ENCODE results near the gene NIPSNAP2.

DNA sequence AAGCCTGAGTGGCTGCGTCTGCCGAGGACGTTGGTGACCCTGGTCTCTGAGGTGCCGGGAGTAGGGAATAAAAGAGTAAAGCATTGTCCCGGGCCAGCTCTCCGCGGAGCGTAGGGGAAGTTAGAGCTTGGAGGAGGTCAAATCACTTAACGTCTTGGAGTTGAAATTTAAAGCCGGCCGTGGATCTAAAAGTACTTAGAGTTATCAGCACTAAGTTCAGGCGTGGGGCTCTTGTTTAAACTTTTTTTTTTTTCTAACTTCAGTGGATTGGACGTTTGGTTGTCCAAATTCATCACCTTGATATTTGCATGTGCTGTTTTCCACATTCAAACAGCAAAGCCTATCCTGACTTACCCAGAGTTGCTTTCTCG, 700 bp downstream of the NIPSNAP2 start:
- no peak for TF ChIP-seq EZH2 (IDR thresholded peaks at IDR 0.05; ENCODE audit: borderline replicate concordance, low read depth, low read length, poor library complexity, severe bottlenecking)
- TF ChIP-seq, protein P1, sequence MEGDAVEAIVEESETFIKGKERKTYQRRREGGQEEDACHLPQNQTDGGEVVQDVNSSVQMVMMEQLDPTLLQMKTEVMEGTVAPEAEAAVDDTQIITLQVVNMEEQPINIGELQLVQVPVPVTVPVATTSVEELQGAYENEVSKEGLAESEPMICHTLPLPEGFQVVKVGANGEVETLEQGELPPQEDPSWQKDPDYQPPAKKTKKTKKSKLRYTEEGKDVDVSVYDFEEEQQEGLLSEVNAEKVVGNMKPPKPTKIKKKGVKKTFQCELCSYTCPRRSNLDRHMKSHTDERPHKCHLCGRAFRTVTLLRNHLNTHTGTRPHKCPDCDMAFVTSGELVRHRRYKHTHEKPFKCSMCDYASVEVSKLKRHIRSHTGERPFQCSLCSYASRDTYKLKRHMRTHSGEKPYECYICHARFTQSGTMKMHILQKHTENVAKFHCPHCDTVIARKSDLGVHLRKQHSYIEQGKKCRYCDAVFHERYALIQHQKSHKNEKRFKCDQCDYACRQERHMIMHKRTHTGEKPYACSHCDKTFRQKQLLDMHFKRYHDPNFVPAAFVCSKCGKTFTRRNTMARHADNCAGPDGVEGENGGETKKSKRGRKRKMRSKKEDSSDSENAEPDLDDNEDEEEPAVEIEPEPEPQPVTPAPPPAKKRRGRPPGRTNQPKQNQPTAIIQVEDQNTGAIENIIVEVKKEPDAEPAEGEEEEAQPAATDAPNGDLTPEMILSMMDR (conservative IDR thresholded peaks at IDR 0.05; ENCODE audit: low read depth, low read length), result no peak

Data from A673 (cell line).